ENCODE data around the gene SPIRE1.
"Not testable (repeated sequence)": the region's sequence is repeated elsewhere in the genome, so short reads cannot be mapped to it uniquely, and the experiment has no call there.

Gene SPIRE1

GRCh38 chr18:12441475-12442034 is 216.4 kb downstream of the SPIRE1 start:
- DNase-seq, result no peak

GRCh38 chr18:12438257-12438656 is 219.7 kb downstream of the SPIRE1 start:
- no peak for DNase-seq

GRCh38 chr18:12435867-12436266 is 222.0 kb downstream of the SPIRE1 start:
- DNase-seq, result no peak

- no peak for DNase-seq
Observed at GRCh38 chr18:12434541-12434929, 223.4 kb downstream of the SPIRE1 start.

GRCh38 chr18:12433829-12434540 is 223.9 kb downstream of the SPIRE1 start:
- DNase-seq, result no peak

- no peak for DNase-seq
Observed at GRCh38 chr18:12432881-12433280, 225.0 kb downstream of the SPIRE1 start.

- no peak for DNase-seq
Observed at GRCh38 chr18:12432196-12432595, 225.7 kb downstream of the SPIRE1 start.

GRCh38 chr18:12431561-12431960 is 226.3 kb downstream of the SPIRE1 start:
- no peak for DNase-seq

- no peak for DNase-seq
Observed at GRCh38 chr18:12430137-12430990, 227.5 kb downstream of the SPIRE1 start.

- DNase-seq, result no peak
Observed at GRCh38 chr18:12429556-12429955, 228.4 kb downstream of the SPIRE1 start.

- no peak for DNase-seq
Observed at GRCh38 chr18:12428923-12429322, 229.0 kb downstream of the SPIRE1 start.

GRCh38 chr18:12426924-12427323 is 231.0 kb downstream of the SPIRE1 start:
- DNase-seq, result no peak

GRCh38 chr18:12424252-12424651 is 233.7 kb downstream of the SPIRE1 start:
- DNase-seq, result no peak

- DNase-seq, result no peak
Observed at GRCh38 chr18:12423820-12424219, 234.1 kb downstream of the SPIRE1 start.

GRCh38 chr18:12423393-12423792 is 234.5 kb downstream of the SPIRE1 start:
- DNase-seq, result no peak

GRCh38 chr18:12422936-12423335 is 235.0 kb downstream of the SPIRE1 start:
- DNase-seq, result no peak

- no peak for DNase-seq
Observed at GRCh38 chr18:12421732-12422131, 236.2 kb downstream of the SPIRE1 start.

- DNase-seq, result no peak
Observed at GRCh38 chr18:12420821-12421421, 237.0 kb downstream of the SPIRE1 start.

- no peak for DNase-seq
Observed at GRCh38 chr18:12417687-12418086, 240.2 kb downstream of the SPIRE1 start.

- DNase-seq, result no peak
Observed at GRCh38 chr18:12416098-12416729, 241.7 kb downstream of the SPIRE1 start.

- DNase-seq, result no peak
Observed at GRCh38 chr18:12411456-12411855, 246.5 kb downstream of the SPIRE1 start.

GRCh38 chr18:12410747-12411146 is 247.2 kb downstream of the SPIRE1 start:
- not testable (repeated sequence) for DNase-seq

- DNase-seq, result no peak
Observed at GRCh38 chr18:12410081-12410481, 247.8 kb downstream of the SPIRE1 start.
